ENCODE data around the gene WDR27. TPM values are rescaled to one million over a fixed set of nuclear protein-coding genes. Genes with fewer than 3 reads are reported as not detected.

Gene WDR27
- total and polyA plus RNA-seq, 4 donors: 4.5 to 58.7 (median 40.4) TPM

DNA sequence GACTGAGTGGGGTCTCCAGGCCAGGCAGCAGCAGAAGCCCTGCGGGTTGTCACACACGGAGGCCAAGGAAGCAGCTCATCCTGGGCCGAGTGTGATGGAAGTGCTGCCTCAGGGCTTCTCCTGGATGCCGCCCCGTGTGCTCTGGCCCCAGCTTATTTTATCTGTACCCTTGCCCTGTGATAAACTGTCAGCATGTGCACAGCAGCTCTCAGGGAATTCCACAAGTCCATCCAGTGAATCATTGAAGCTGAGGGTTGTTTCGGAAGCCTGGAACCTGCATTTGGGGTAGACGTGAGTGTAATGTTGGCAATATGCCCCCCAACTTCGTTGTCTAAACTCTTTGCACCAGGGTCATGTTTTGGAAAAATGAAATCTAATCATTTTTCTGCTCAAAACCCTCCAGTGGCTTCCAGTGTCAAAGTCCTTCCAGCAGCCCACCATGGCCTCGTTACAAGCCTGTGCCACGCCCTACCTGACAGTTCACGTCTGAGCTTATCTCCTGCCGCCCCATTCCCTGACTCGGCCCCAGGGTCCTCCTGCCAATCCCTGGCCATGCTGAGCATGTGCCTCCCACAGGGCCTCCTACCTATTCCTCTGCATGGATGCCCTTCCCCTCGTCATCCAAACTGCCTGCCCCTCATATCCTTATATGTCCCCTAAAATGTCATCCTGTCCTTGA is 280.1 kb downstream of the WDR27 start:
- WGBS, 2 donors: 80 to 81% methylated on average over 14 of the region's 14 CpGs
- no peak for DNase-seq

DNA sequence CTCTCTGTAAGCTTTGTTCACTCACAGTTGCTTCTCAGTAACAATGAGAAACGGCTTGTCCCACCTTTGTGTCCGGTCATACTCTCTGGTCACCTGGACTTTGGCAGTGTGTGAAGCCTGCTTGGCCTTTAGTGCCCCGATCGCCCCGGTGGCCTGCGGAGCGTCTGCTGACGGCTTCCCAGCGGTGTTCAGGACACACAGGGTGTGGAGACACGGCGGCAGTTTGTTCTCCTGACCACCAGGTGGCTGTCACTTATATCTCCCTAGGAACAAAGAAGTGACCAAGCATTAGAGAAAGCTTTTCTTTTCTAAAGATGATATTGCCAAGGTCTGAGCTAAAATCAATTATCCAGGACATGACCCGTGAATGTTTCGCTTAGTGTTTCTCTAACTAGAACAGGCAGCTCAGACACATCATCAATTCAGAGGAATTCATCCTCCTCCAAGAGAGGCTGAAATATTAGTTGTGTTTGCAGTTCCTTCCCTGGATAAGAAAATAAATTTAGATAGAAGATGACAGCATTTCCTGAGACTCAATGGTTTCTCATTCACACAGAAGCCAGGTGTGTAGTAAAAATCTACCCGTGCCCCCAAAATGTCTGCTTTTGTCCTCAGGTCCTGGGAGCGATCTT is 280.8 kb downstream of the WDR27 start:
- no peaks in the 10 kb centered on the region for H3K36me3 ChIP-seq (ENCODE audit: control insufficient read depth in 1 of 2, insufficient read depth in 2 of 2, low read length in 1 of 2)
- no peaks in the 10 kb centered on the region for H3K27me3 ChIP-seq (ENCODE audit: control insufficient read depth in 1 of 2, insufficient read depth in 2 of 2, low read length in 1 of 2)
- ATAC-seq (ENCODE audit: low FRiP score): no peak
- intact Hi-C loops (cut with DNase I): no loop called here
- H3K4me3 ChIP-seq (ENCODE audit: low read length in 2 of 2): no peak overlapping the region
- DNase-seq: no peak
- H3K9me3 ChIP-seq (ENCODE audit: control insufficient read depth, low read length): no peaks in the 10 kb centered on the region
- WGBS, 2 donors: 68 to 79% methylated on average over 15 of the region's 15 CpGs
- H3K4me1 ChIP-seq (ENCODE audit: control insufficient read depth in 1 of 2, insufficient read depth in 2 of 2, low read length in 2 of 2): no peaks in the 10 kb centered on the region
- H3K27ac ChIP-seq (ENCODE audit: low read depth in 1 of 2, low read length in 2 of 2): no peak overlapping the region

More for the DNA sequence above, 280.1 kb downstream of the WDR27 start:
- Histone ChIP-seq H3K36me3 (ENCODE audit: control insufficient read depth in 1 of 2, insufficient read depth in 2 of 2, low read length in 1 of 2) (no peaks in the 10 kb centered on the region), H3K27me3 (ENCODE audit: control insufficient read depth in 1 of 2, insufficient read depth in 2 of 2, low read length in 1 of 2) (no peaks in the 10 kb centered on the region), H3K9me3 (ENCODE audit: control insufficient read depth, low read length) (no peaks in the 10 kb centered on the region), H3K27ac (ENCODE audit: low read depth in 1 of 2, low read length in 2 of 2) (no peak overlapping the region), H3K4me1 (ENCODE audit: control insufficient read depth in 1 of 2, insufficient read depth in 2 of 2, low read length in 2 of 2) (no peaks in the 10 kb centered on the region), H3K4me3 (ENCODE audit: low read length in 2 of 2) (no peak overlapping the region)
- intact Hi-C loops (cut with DNase I): no loop called here
- no peak for ATAC-seq (ENCODE audit: low FRiP score)

GRCh38 chr6:169417101-169417500 is 284.7 kb downstream of the WDR27 start:
- H3K36me3 ChIP-seq (ENCODE audit: control insufficient read depth in 1 of 2, insufficient read depth in 2 of 2, low read length in 1 of 2): peaks cover 0 to 4% of the 10 kb centered on the region in 2 donors
- WGBS, 2 donors: 90 to 97% methylated on average over 1 of the region's 1 CpG
- intact Hi-C loops (cut with DNase I): no loop called here
- DNase-seq (no peak), ATAC-seq (ENCODE audit: low FRiP score) (no peak)
- H3K9me3 ChIP-seq (ENCODE audit: control insufficient read depth, low read length): no peaks in the 10 kb centered on the region
- no peak overlapping the region for H3K27ac ChIP-seq (ENCODE audit: low read depth in 1 of 2, low read length in 2 of 2)
- no peaks in the 10 kb centered on the region for H3K27me3 ChIP-seq (ENCODE audit: control insufficient read depth in 1 of 2, insufficient read depth in 2 of 2, low read length in 1 of 2)
- H3K4me3 ChIP-seq (ENCODE audit: low read length in 2 of 2): no peak overlapping the region
- H3K4me1 ChIP-seq (ENCODE audit: control insufficient read depth in 1 of 2, insufficient read depth in 2 of 2, low read length in 2 of 2): no peaks in the 10 kb centered on the region

DNA sequence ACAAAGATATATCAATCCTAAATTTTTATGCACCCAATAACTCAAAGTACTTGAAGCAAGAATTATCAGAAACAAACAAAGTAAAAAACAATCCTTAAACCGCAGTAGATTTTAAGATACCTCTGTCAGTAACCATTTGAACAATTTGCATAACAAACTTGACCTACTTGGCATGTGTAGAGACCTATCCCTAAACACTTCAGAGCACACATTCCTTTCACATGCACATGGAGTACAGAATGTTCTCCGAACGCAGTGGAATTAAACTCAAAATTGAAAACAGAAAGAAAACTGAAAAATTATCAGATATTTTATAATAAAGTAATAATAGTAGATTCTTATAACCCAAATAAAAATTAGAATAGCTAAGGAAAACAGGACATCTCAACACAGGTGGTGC is 285.6 kb downstream of the WDR27 start:
- no peaks in the 10 kb centered on the region for H3K27me3 ChIP-seq (ENCODE audit: control insufficient read depth in 1 of 2, insufficient read depth in 2 of 2, low read length in 1 of 2)
- H3K36me3 ChIP-seq (ENCODE audit: control insufficient read depth in 1 of 2, insufficient read depth in 2 of 2, low read length in 1 of 2): peaks cover 0 to 4% of the 10 kb centered on the region in 2 donors
- WGBS, 2 donors: 82 to 93% methylated on average over 3 of the region's 3 CpGs
- DNase-seq (no peak), ATAC-seq (ENCODE audit: low FRiP score) (no peak)
- H3K27ac ChIP-seq (ENCODE audit: low read depth in 1 of 2, low read length in 2 of 2): no peak overlapping the region
- H3K9me3 ChIP-seq (ENCODE audit: control insufficient read depth, low read length): no peaks in the 10 kb centered on the region
- H3K4me1 ChIP-seq (ENCODE audit: control insufficient read depth in 1 of 2, insufficient read depth in 2 of 2, low read length in 2 of 2): no peaks in the 10 kb centered on the region
- H3K4me3 ChIP-seq (ENCODE audit: low read length in 2 of 2): no peak overlapping the region
- intact Hi-C loops (cut with DNase I): no loop called here

DNA sequence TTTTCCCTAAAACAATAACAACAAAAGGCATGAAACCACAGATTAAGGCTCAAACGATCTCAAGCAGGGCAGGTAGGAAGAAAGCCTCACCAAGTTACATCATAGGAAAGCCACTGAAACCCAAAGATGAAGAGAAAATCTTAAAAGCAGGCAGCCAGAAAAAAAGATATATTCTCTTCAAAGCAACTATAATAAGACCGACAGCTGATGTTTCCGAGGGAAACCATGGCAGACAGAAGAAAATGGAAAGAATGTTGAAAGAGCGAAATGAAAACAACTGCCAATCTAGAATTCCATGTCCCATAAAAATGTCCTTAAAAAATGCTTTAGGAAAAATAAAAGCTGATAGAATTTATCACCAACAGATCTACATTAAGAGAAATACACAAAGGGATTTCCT is 286.6 kb downstream of the WDR27 start:
- no peaks in the 10 kb centered on the region for H3K27me3 ChIP-seq (ENCODE audit: control insufficient read depth in 1 of 2, insufficient read depth in 2 of 2, low read length in 1 of 2)
- no peak overlapping the region for H3K4me3 ChIP-seq (ENCODE audit: low read length in 2 of 2)
- no peak overlapping the region for H3K27ac ChIP-seq (ENCODE audit: low read depth in 1 of 2, low read length in 2 of 2)
- WGBS, 2 donors: 86 to 87% methylated on average over 4 of the region's 4 CpGs
- H3K4me1 ChIP-seq (ENCODE audit: control insufficient read depth in 1 of 2, insufficient read depth in 2 of 2, low read length in 2 of 2): no peaks in the 10 kb centered on the region
- ATAC-seq (ENCODE audit: low FRiP score): no peak
- H3K9me3 ChIP-seq (ENCODE audit: control insufficient read depth, low read length): no peaks in the 10 kb centered on the region
- intact Hi-C loops (cut with DNase I): no loop called here
- H3K36me3 ChIP-seq (ENCODE audit: control insufficient read depth in 1 of 2, insufficient read depth in 2 of 2, low read length in 1 of 2): peaks cover 0 to 4% of the 10 kb centered on the region in 2 donors
- DNase-seq: no peak

DNA sequence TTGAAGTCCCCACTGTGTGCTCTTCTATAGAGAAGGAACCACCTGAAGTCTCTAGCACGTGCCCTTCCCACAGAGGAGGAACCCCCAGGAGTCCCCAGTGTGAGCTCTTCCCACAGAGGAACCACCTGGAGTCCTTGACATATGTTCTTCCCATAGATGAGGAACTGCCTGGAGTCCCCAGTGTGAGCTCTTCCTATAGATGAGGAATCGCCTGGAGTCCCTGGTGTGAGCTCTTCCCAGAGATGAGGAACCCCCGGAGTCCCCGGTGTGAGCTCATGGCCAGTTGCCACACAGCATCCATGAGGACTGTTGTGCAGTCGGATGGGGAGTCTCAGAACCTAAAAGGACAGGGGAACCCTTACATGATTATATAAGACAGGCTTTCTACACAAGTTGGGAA is 290.1 kb downstream of the WDR27 start:
- ATAC-seq (ENCODE audit: low FRiP score): no peak
- WGBS, 2 donors: 94 to 96% methylated on average over 5 of the region's 5 CpGs
- peaks cover 0 to 4% of the 10 kb centered on the region in 2 donors for H3K36me3 ChIP-seq (ENCODE audit: control insufficient read depth in 1 of 2, insufficient read depth in 2 of 2, low read length in 1 of 2)

DNA sequence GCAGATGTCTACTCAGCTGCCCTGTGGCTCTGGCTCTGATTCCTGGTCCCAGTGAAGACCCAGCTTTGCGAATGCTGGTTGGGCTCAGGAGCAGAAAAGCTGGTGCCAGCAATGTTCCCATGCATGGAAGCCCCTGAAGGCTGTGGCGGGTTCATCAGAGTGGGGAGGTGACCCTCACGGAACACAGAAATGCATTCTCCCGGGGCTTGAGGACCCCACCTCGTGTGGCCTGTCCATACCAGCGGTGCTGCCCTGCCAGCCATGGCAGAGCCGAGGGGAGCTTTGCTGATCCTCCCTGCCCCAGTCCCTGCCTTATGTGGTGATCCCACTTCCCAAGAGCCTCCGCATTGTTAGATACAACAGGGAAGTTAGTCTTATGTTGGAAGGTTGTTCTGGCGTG is 290.5 kb downstream of the WDR27 start:
- H3K9me3 ChIP-seq (ENCODE audit: control insufficient read depth, low read length): no peaks in the 10 kb centered on the region
- intact Hi-C loops (cut with DNase I): no loop called here
- H3K27me3 ChIP-seq (ENCODE audit: control insufficient read depth in 1 of 2, insufficient read depth in 2 of 2, low read length in 1 of 2): no peaks in the 10 kb centered on the region
- WGBS, 2 donors: 61 to 65% methylated on average over 9 of the region's 9 CpGs
- no peaks in the 10 kb centered on the region for H3K4me1 ChIP-seq (ENCODE audit: control insufficient read depth in 1 of 2, insufficient read depth in 2 of 2, low read length in 2 of 2)
- H3K36me3 ChIP-seq (ENCODE audit: control insufficient read depth in 1 of 2, insufficient read depth in 2 of 2, low read length in 1 of 2): peaks cover 0 to 4% of the 10 kb centered on the region in 2 donors
- DNase-seq (no peak), ATAC-seq (ENCODE audit: low FRiP score) (no peak)
- H3K4me3 ChIP-seq (ENCODE audit: low read length in 2 of 2): no peak overlapping the region
- H3K27ac ChIP-seq (ENCODE audit: low read depth in 1 of 2, low read length in 2 of 2): no peak overlapping the region

More for the DNA sequence above, 290.1 kb downstream of the WDR27 start:
- no peaks in the 10 kb centered on the region for H3K27me3 ChIP-seq (ENCODE audit: control insufficient read depth in 1 of 2, insufficient read depth in 2 of 2, low read length in 1 of 2)
- H3K27ac ChIP-seq (ENCODE audit: low read depth in 1 of 2, low read length in 2 of 2): no peak overlapping the region
- no peak for DNase-seq
- H3K9me3 ChIP-seq (ENCODE audit: control insufficient read depth, low read length): no peaks in the 10 kb centered on the region
- H3K4me3 ChIP-seq (ENCODE audit: low read length in 2 of 2): no peak overlapping the region
- intact Hi-C loops (cut with DNase I): no loop called here
- no peaks in the 10 kb centered on the region for H3K4me1 ChIP-seq (ENCODE audit: control insufficient read depth in 1 of 2, insufficient read depth in 2 of 2, low read length in 2 of 2)

- ATAC-seq (ENCODE audit: low FRiP score) (no peak), DNase-seq (no peak)
- intact Hi-C loops (cut with DNase I): no loop called here
- WGBS, 2 donors: 94 to 98% methylated on average over 4 of the region's 4 CpGs
- Histone ChIP-seq H3K27ac (ENCODE audit: low read depth in 1 of 2, low read length in 2 of 2) (no peak overlapping the region), H3K4me1 (ENCODE audit: control insufficient read depth in 1 of 2, insufficient read depth in 2 of 2, low read length in 2 of 2) (no peaks in the 10 kb centered on the region), H3K4me3 (ENCODE audit: low read length in 2 of 2) (no peak overlapping the region), H3K9me3 (ENCODE audit: control insufficient read depth, low read length) (no peaks in the 10 kb centered on the region), H3K27me3 (ENCODE audit: control insufficient read depth in 1 of 2, insufficient read depth in 2 of 2, low read length in 1 of 2) (no peaks in the 10 kb centered on the region), H3K36me3 (ENCODE audit: control insufficient read depth in 1 of 2, insufficient read depth in 2 of 2, low read length in 1 of 2) (peaks cover 0 to 4% of the 10 kb centered on the region in 2 donors)
Measured at GRCh38 chr6:169409742-169410312, 292.0 kb downstream of the WDR27 start.

GRCh38 chr6:169407325-169407724 is 294.5 kb downstream of the WDR27 start:
- ATAC-seq (ENCODE audit: low FRiP score) (peak; percentile 61), DNase-seq (no peak)
- no peak overlapping the region for H3K4me3 ChIP-seq (ENCODE audit: low read length in 2 of 2)
- H3K27ac ChIP-seq (ENCODE audit: low read depth in 1 of 2, low read length in 2 of 2): no peak overlapping the region
- H3K4me1 ChIP-seq (ENCODE audit: control insufficient read depth in 1 of 2, insufficient read depth in 2 of 2, low read length in 2 of 2): no peaks in the 10 kb centered on the region
- WGBS, 2 donors: 3 to 5% methylated on average over 5 of the region's 5 CpGs
- H3K27me3 ChIP-seq (ENCODE audit: control insufficient read depth in 1 of 2, insufficient read depth in 2 of 2, low read length in 1 of 2): no peaks in the 10 kb centered on the region
- no peaks in the 10 kb centered on the region for H3K36me3 ChIP-seq (ENCODE audit: control insufficient read depth in 1 of 2, insufficient read depth in 2 of 2, low read length in 1 of 2)
- H3K9me3 ChIP-seq (ENCODE audit: control insufficient read depth, low read length): no peaks in the 10 kb centered on the region
- intact Hi-C loops (cut with DNase I): no loop called here
